HG03097 (cell line): ENCODE results near the gene SLC6A9.

Experiments used
- ATAC-seq: cut with Tn5 transposase; IDR thresholded peaks from one replicate; pipeline ENCODE4 v1.9.1; 2021; ENCODE audit not compliant: unreplicated experiment, low FRiP score

Gene SLC6A9

DNA sequence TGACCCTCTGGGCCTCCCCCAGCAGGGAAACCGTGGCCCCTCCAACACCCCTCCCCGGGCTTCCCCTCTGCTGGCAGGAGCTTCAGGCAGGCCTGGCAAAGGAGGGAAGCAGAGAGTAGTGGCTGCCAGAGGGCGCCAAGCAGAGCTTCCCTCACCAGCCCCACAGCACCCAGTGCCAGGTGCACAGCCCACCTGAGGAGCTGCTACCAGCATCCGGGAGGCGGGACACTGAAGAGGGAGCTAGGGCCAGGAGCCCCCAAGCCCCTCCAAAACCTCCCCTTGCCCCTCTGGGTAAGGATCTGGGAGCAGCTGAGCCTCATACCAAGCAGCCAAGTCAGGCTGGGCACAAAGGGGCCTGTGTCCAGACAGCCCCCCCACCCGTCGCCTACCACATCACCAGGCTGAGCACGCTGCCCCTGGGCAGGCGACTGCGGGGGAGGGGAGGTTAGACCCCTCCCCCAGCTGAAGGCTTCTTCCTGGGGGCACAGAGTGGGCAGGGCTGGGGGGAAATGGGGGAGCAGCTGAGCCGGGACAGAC lies 20.3 kb downstream of the SLC6A9 start:
- ATAC-seq, result no peak

DNA sequence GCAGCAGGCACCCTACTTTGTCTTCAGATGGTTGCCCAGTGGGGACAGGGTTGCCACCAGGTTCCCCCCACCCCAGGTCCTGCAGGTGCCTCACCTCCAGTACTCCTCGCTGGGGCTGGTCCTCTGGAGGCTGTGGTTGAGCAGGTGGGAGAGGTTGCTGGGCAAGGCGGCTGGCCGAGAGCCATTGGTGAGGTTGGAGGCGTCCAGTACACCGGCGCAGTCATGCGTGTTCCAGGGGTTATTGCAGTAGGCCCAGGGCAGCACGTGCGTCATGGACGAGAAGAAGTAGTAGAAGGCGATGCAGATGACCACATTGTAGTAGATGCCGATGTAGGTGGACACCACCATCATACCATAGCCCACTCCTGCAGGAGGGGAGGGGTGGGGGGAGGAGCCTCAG lies 23.0 kb downstream of the SLC6A9 start:
- ATAC-seq, result no peak

- no peak for ATAC-seq
These were observed 28.6 kb downstream of the SLC6A9 start for GRCh38 chr1:44002606-44003157.

GRCh38 chr1:44002165-44002564 lies 29.1 kb downstream of the SLC6A9 start:
- no peak for ATAC-seq

GRCh38 chr1:44000122-44000665 lies 31.1 kb downstream of the SLC6A9 start:
- no peak for ATAC-seq

DNA sequence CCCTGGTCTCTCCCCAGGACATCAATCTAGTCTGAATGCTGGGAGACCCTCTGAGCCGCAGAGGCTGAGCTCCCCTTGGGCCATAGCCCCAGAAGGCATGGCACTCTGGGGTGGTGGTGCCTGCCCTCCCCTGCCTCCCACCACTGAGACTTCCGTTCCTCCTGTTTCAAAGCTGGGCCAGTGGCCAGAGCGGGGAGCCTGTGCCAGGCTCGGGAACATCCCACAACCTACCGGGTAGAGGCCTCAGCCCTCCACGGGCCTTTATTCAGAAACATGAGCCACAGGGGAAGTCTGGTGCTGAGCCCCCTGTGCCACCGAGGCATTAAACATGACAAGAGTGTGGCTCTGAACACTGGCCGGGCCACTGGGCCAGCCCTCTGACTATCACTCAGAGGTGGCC lies 31.8 kb downstream of the SLC6A9 start:
- ATAC-seq, result no peak

GRCh38 chr1:43998000-43998378 lies 33.3 kb downstream of the SLC6A9 start:
- ATAC-seq, result no peak

DNA sequence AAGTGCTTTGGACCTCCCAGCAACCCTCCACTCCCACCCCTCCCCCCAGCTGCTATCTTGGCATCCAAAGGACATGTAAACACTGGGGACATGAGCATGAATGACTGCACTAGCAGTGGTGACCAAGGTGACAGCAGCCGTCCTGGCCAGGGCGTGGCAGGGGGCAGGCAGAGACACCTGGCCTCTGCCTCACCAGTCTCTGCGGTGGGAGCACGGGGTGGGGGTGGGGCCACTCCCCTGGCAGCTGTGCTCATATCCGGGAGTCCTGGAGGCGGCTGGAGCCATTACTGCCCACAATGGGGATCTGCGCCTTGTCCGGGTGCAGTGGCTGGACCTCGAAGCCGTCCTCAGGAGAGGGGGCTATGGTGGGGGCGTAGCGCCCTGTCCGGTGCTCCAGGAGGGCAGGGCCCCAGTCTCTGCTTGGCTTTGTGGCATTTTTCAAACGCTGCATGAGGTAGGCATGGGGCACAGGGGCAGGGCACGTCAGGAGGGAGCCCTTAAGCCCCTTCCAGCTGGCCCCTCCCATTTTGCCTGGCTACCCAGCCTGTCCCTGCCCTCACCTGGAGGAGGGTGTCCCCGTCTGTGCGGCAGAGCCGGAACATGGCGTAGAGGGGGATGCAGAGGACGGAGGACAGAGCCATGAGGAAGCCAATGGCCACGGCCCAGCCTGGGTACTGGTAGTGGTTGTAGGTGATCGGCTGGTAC lies 33.8 kb downstream of the SLC6A9 start:
- ATAC-seq, result no peak

DNA sequence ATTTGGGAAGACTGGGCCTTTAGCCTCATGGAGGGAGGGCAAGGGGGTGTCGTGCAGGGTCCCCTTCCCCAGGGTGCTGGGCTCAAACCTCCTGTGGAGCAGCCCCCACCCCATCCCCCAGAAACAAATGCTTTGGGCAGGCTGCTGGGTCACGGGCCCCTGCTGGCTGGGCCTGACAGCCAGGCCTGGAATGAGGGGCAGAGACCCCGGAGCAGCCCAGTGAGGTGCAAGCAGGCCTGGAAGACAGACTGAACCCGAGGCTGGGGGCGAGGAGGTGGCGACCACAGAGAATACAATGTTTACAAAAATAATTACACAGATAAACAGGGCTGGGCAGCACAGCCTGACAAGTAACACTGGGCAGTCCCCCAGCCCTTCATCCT lies 34.5 kb downstream of the SLC6A9 start:
- ATAC-seq, result no peak

GRCh38 chr1:43995984-43996732 lies 35.1 kb downstream of the SLC6A9 start:
- ATAC-seq, result no peak

DNA sequence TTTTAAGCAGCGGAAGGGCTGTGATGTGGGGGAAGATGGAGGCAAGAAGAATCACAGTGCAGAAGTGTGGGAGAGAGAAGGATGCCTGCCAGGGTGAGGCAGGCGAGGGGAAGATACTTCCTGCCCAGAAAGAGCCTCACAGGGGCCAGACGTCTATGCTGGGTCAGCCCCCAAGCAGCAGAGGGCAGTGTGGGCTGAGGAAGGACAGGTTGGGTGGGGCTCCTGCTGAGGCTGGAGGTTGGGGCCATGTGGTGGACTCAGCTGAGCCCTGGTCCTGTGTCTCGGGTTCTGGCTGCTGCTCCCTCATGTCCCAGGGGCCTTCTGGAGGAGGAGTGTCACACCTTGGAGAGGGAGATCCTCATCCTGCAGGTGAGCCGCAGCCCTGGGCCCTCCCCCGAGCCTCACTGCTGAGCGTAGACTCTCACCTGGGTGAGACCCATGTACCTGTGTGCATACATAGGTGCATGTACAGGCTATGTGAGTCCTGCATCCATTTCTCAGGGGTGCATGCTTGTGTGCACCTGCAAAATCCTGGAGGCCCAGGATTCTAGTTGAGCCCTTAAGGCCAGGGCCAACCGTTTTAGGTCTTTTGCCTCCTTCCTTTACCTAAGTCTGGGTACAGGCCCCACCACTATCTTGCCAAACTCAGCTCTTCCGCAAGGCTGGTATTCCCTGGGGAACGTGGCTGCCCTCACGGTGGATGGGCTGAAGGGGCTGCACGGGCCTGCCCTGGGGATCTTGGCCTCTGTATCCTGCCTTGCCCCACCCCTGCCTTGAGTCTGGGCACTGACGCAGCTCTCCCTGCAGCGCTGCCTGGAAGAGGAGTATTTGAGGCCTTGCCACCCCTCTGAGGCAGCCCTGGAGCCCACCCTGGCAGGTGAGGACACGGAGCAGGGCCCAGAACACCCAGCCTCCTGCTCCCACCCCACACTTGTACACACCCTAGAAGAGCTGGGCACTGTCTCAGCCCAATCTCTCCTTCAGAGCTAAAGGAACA lies 36.2 kb downstream of the SLC6A9 start:
- ATAC-seq, result no peak

DNA sequence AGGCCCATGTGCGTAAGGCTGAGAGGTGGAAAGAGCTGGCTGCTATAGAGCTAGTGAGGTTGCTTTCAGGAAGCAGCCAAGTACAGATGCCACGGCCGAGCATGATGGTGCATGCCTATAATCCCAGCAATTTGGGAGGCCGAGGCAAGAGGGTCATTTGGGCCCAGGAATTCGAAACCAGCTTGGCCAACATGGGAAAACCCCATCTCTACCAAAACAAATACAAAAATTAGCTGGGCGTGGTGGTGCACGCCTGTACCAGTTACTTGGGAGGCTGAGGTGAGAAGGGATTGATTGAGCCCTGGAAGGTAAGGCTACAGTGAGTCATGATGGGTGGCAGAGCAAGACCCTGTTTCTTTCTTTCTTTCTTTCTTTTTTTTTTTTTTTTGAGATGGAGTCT lies 37.2 kb downstream of the SLC6A9 start:
- ATAC-seq, result no peak

DNA sequence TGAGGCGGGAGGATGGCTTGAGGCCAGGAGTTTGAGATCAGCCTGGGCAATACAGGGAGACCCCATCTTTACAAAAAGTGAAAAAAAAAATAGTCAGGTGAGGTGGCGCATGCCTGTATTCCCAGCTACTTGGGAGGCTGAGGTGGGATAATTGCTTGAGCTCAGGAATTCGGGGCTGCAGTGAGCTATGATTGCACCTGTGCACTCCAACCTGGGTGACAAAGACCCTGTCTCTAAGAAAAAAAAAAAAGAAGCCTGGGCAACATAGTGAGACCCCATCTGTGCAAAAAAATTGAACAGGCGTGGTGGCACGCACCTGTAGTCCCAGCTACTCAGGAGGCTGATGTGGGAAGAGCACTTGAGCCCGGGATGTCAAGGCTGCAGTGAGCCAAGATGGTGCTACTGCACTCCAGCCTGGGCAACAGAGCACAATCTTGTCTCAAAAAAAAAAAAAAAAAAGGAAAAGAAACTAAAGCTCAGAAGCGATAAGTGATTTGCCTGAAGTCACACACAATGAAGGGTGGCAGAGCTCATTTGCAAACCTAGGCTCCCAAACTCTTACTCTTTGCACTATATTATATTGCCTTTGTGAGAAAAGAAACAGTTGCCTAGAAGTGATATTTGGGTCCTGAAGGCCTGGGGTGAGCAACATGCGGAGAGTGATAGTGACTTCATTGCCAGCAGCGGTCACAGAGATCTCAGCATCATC lies 37.9 kb downstream of the SLC6A9 start:
- ATAC-seq, result no peak

GRCh38 chr1:43992232-43992995 lies 38.8 kb downstream of the SLC6A9 start:
- ATAC-seq, result no peak

DNA sequence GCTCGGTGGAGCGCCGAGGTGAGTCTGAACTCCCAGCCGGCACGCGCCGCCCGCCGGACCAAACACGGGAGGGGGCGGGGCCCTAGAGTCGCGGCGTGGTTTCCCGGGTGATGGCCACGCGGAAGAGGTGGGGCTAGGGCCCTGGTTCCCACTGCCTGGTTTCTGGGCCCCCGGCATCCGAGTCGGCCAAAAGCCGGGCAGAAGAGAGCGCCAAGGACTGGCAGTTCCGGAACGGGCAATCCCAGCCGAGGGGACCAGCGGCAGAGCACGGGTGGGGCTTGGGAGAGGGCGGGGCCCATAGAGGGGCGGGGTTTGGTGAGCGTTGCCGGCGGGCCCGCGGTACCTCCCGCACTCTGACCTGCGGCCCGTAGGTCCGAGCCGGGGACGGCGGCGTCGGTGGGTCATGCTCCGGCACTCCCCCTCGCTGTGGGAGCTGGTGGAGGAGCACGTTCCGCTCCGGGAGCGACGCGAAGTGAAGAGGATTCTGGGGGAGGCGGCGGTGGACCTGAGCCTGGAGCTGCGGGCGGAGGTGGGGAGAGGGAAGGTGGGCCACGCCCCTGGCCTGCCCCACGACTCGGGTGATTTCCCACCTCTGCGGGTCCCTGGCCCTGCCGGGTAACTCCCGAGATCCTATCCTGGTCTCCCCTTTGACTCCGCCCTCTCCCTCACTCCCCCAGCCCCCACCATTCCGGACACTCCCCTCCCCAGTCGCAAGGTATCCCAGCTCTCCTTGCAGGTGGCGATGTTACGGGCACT lies 39.6 kb downstream of the SLC6A9 start, which contains the start of gene CCDC24:
Gene CCDC24 (plus strand): TSS at position 124 of the 756 bp plus-strand sequence. CDS start 280 bp downstream, at position 404.
- ATAC-seq, result peak; percentile 66

GRCh38 chr1:43991200-43991475 lies 40.1 kb downstream of the SLC6A9 start:
- ATAC-seq, result no peak

DNA sequence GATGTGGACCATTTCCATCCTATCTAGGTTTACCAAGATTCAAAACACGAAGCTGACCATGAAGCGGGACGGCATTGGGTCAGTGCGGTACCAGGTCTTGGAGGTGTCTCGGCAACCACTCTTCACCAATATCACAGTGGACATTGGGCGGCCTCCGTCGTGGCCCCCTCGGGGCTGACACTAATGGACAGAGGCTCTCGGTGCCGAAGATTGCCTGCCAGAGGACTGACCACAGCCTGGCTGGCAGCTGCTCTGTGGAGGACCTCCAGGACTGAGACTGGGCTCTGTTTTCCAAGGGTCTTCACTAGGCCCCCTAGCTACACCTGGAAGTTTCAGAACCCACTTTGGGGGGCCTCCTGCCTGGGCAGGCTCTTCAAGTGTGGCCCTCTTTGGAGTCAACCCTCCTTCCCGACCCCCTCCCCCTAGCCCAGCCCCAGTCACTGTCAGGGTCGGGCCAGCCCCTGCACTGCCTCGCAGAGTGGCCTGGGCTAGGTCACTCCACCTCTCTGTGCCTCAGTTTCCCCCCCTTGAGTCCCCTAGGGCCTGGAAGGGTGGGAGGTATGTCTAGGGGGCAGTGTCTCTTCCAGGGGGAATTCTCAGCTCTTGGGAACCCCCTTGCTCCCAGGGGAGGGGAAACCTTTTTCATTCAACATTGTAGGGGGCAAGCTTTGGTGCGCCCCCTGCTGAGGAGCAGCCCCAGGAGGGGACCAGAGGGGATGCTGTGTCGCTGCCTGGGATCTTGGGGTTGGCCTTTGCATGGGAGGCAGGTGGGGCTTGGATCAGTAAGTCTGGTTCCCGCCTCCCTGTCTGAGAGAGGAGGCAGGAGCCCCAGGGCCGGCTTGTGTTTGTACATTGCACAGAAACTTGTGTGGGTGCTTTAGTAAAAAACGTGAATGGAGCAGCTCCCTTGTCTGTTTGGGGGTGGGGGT lies 40.7 kb downstream of the SLC6A9 start:
- no peak for ATAC-seq
